Motor neuron (in vitro differentiated cells): ENCODE results near the gene KRTAP10-1. TPM values are rescaled to one million over a fixed set of nuclear protein-coding genes. Genes with fewer than 3 reads are reported as not detected.

Experiments used
- ATAC-seq, 8 experiments: fragments of 200-7000 bp; cut with Tn5 transposase; replicated peaks in 6 of 8; 2 replicates each; pipeline ENCODE4 v1.8.0; 2021; ENCODE audit warnings: mild to moderate bottlenecking in 8 of 8, moderate library complexity in 8 of 8
- H3K27ac ChIP-seq, 2 donors: fragments of 250-450 bp; sonication (Bioruptor Pico); 2 replicates each; pipeline ENCODE4 v1.9.0; 2021; ENCODE audit warnings: antibody characterized with exemption in 2 of 2, mild to moderate bottlenecking in 2 of 2, moderate library complexity in 1 of 2
- H3K4me1 ChIP-seq, 2 donors: fragments of 250-450 bp; sonication (Bioruptor Pico); replicated peaks in 1 of 2; 2 replicates each; pipeline ENCODE4 v1.6.1; 2021; ENCODE audit warnings: antibody characterized with exemption in 2 of 2, mild to moderate bottlenecking in 2 of 2, moderate library complexity in 1 of 2
- H3K4me3 ChIP-seq, 5 donors: fragments of 250-450 bp; sonication (Bioruptor Pico); 2 replicates each; pipeline ENCODE4 v1.9.0; 2021; ENCODE audit warnings: antibody characterized with exemption in 5 of 5, mild to moderate bottlenecking in 5 of 5, moderate library complexity in 4 of 5
- WGBS, 10 experiments: fragments of 450-650 bp; shearing (Covaris generic); methylation state at CpG; one replicate each; pipeline ENCODE4 v1.0.0; 2022; 5-methylcytosine and 5-hydroxymethylcytosine counted together
- in situ Hi-C, 9 experiments: fragments of 400-800 bp; cut with MboI; loops; one replicate each; pipeline ENCODE4 v1.15.0; 2021; ENCODE audit warnings: low sequenced_read_pairs in 9 of 9, low pct_unique_long_range_greater_than_20kb in 2 of 9; ENCODE audit not compliant: unreplicated experiment in 9 of 9
- total RNA-seq, 8 experiments: library from RNA; unstranded; fragments of 300-600 nt; gene quantifications; 2 replicates each; pipeline versions ENCODE4 v1.2.3 to v1.2.4, GENCODE V29; 2022

The KRTAP10-1 gene
- total RNA-seq, 8 experiments from 2014 or later = 0.18 to 1.1 (median 0.25) TPM; not detected in 5

- 23 to 95% (median 73%) methylated on average over 2 to 17 of the region's 37 CpGs; no CpG with 5 or more reads in 2 of the 10 experiments for WGBS, 10 experiments
- no peak overlapping the region for H3K27ac ChIP-seq
- H3K4me1 ChIP-seq = no peaks in the 10 kb centered on the region
- ATAC-seq = no peak
- in situ Hi-C loops = no loop called here
- no peak overlapping the region for H3K4me3 ChIP-seq
Measured at GRCh38 chr21:44527156-44527982, 12.6 kb downstream of the KRTAP10-1 start.

- WGBS, 10 experiments = 36 to 94% (median 79%) methylated on average over 1 to 9 of the region's 12 CpGs; no CpG with 5 or more reads in 1 of the 10 experiments
Measured at GRCh38 chr21:44526096-44526997, 13.6 kb downstream of the KRTAP10-1 start.

GRCh38 chr21:44525391-44526095 is 14.5 kb downstream of the KRTAP10-1 start:
- in situ Hi-C loops = no loop called here
- Histone ChIP-seq H3K4me1 (no peaks in the 10 kb centered on the region), H3K4me3 (no peak overlapping the region), H3K27ac (no peak overlapping the region)
- no peak for ATAC-seq
- 31 to 95% (median 81%) methylated on average over 4 to 14 of the region's 20 CpGs; no CpG with 5 or more reads in 4 of the 10 experiments for WGBS, 10 experiments

More at GRCh38 chr21:44526096-44526997, 13.6 kb downstream of the KRTAP10-1 start:
- H3K4me1 ChIP-seq = no peaks in the 10 kb centered on the region
- no peak overlapping the region for H3K4me3 ChIP-seq
- no peak for ATAC-seq
- H3K27ac ChIP-seq = no peak overlapping the region
- in situ Hi-C loops = no loop called here

GRCh38 chr21:44524414-44525371 is 15.3 kb downstream of the KRTAP10-1 start:
- Histone ChIP-seq H3K4me3 (no peak overlapping the region), H3K4me1 (no peaks in the 10 kb centered on the region), H3K27ac (no peak overlapping the region)
- ATAC-seq = no peak
- in situ Hi-C loops = loop anchor here in 4 of 9 experiments (25.0 kb wide), 1 partner anchor 263 kb away; no protein-coding TSS in a partner anchor
- WGBS, 10 experiments = 0 to 61% (median 50%) methylated on average over 1 to 2 of the region's 2 CpGs; no CpG with 5 or more reads in 4 of the 10 experiments

GRCh38 chr21:44523567-44524413 is 16.2 kb downstream of the KRTAP10-1 start:
- no peak overlapping the region for H3K4me3 ChIP-seq
- peaks cover 0 to under 1% of the 10 kb centered on the region in 2 donors for H3K4me1 ChIP-seq
- in situ Hi-C loops = loop anchor here in 4 of 9 experiments (25.0 kb wide), 1 partner anchor 264 kb away; no protein-coding TSS in a partner anchor
- 0 to 80% (median 63%) methylated on average over 1 of the region's 1 CpG; no CpG with 5 or more reads in 6 of the 10 experiments for WGBS, 10 experiments
- no peak for ATAC-seq
- H3K27ac ChIP-seq = no peak overlapping the region

GRCh38 chr21:44522753-44523204 is 17.2 kb downstream of the KRTAP10-1 start:
- Histone ChIP-seq H3K4me3 (no peak overlapping the region), H3K27ac (no peak overlapping the region), H3K4me1 (peaks cover 0 to 5% of the 10 kb centered on the region in 2 donors)
- no CpG with 5 or more reads among the region's 1 CpG for WGBS, 10 experiments
- ATAC-seq = no peak
- in situ Hi-C loops = loop anchor here in 4 of 9 experiments (25.0 kb wide), 1 partner anchor 265 kb away; no protein-coding TSS in a partner anchor

- no peak overlapping the region for H3K4me3 ChIP-seq
- H3K4me1 ChIP-seq = peaks cover 0 to 5% of the 10 kb centered on the region in 2 donors
- H3K27ac ChIP-seq = no peak overlapping the region
- peak in 1 of 8 experiments; percentile 24 for ATAC-seq
- in situ Hi-C loops = loop anchor here in 4 of 9 experiments (25.0 kb wide), 1 partner anchor 265 kb away; no protein-coding TSS in a partner anchor
- 80 to 88% methylated on average over 2 to 10 of the region's 33 CpGs; no CpG with 5 or more reads in 8 of the 10 experiments for WGBS, 10 experiments
Measured at GRCh38 chr21:44521928-44522752, 17.9 kb downstream of the KRTAP10-1 start.

- Histone ChIP-seq H3K4me3 (no peak overlapping the region), H3K4me1 (peaks cover 0 to 5% of the 10 kb centered on the region in 2 donors), H3K27ac (no peak overlapping the region)
- 80 to 100% (median 100%) methylated on average over 1 to 3 of the region's 22 CpGs; no CpG with 5 or more reads in 7 of the 10 experiments for WGBS, 10 experiments
- no peak for ATAC-seq
- in situ Hi-C loops = loop anchor here in 4 of 9 experiments (25.0 kb wide), 1 partner anchor 266 kb away; no protein-coding TSS in a partner anchor
Measured at GRCh38 chr21:44521301-44521927, 18.6 kb downstream of the KRTAP10-1 start.

GRCh38 chr21:44520326-44521300 is 19.4 kb downstream of the KRTAP10-1 start:
- in situ Hi-C loops = loop anchor here in 4 of 9 experiments (25.0 kb wide), 1 partner anchor 267 kb away; no protein-coding TSS in a partner anchor
- ATAC-seq = peak in 1 of 8 experiments; percentile 44
- Histone ChIP-seq H3K4me1 (peaks cover 0 to 5% of the 10 kb centered on the region in 2 donors), H3K4me3 (no peak overlapping the region), H3K27ac (no peak overlapping the region)
- WGBS, 10 experiments = 29 to 100% (median 84%) methylated on average over 1 to 14 of the region's 31 CpGs; no CpG with 5 or more reads in 4 of the 10 experiments
